IMR-90 (cell line): ENCODE measurements around the gene C1orf116. TPM values are rescaled to one million over a fixed set of nuclear protein-coding genes. Genes with fewer than 3 reads are reported as not detected.

Experiments
- ATAC-seq: fragments of 200-7000 bp; cut with Tn5 transposase; 2 replicates; pipeline ENCODE4 v1.9.1; 2020; ENCODE audit warnings: low read depth, mild to moderate bottlenecking, moderate library complexity
- BruUV-seq: library from RNA; stranded (reverse); fragments of 400-500 nt; replicated peaks from 2 replicates; lab custom pipeline; 2021; lab: Mats Ljungman, UMichigan
- CTCF ChIA-PET: fragments of 300-600 bp; formaldehyde crosslinking; extraction: SDS; loops from one replicate; lab custom pipeline; 2021; ENCODE audit warnings: antibody characterized with exemption; lab: Yijun Ruan, JAX
- POLR2A ChIA-PET: fragments of 300-600 bp; sonication (Branson Sonifier 250); formaldehyde crosslinking; loops from one replicate; lab custom pipeline; 2022; ENCODE audit warnings: antibody characterized with exemption; ENCODE audit not compliant: unreplicated experiment; lab: Charles Lee
- DNase-seq: peaks from one replicate; pipeline ENCODE4 v3.0.0; 2013
- H2AFZ ChIP-seq: replicated peaks from 2 replicates; pipeline ENCODE3; 2013; ENCODE audit warnings: low read length, mild to moderate bottlenecking; ENCODE audit not compliant: poor library complexity
- H2AK5ac ChIP-seq: 2 replicates; pipeline ENCODE4 v1.6.1; 2013; ENCODE audit warnings: low read depth, low read length, inconsistent platforms
- H2AK9ac ChIP-seq: replicated peaks from 2 replicates; pipeline ENCODE3; 2013; ENCODE audit warnings: mild to moderate bottlenecking, low read depth, low read length, moderate library complexity; ENCODE audit not compliant: poor library complexity
- H2BK120ac ChIP-seq: 2 replicates; pipeline ENCODE4 v1.6.1; 2013; ENCODE audit warnings: low read depth, low read length, inconsistent platforms
- H2BK15ac ChIP-seq: 3 replicates; pipeline ENCODE4 v1.6.1; 2013; ENCODE audit warnings: low read depth, low read length, inconsistent platforms
- H2BK20ac ChIP-seq: 2 replicates; pipeline ENCODE4 v1.6.1; 2013; ENCODE audit warnings: low read depth, mild to moderate bottlenecking, inconsistent platforms, low read length, moderate library complexity
- H2BK5ac ChIP-seq: 2 replicates; pipeline ENCODE4 v1.6.1; 2013; ENCODE audit warnings: mild to moderate bottlenecking, low read depth, low read length, inconsistent platforms; ENCODE audit not compliant: poor library complexity, severe bottlenecking
- H3K14ac ChIP-seq: replicated peaks from 2 replicates; pipeline ENCODE4 v1.6.1; 2013; ENCODE audit warnings: low read depth, low read length, inconsistent platforms
- H3K18ac ChIP-seq: 2 replicates; pipeline ENCODE4 v1.6.1; 2013; ENCODE audit warnings: low read depth, low read length, control low read depth
- H3K23ac ChIP-seq: 2 replicates; pipeline ENCODE4 v1.6.1; 2013; ENCODE audit warnings: low read depth, low read length, inconsistent platforms
- H3K27ac ChIP-seq: 2 replicates; pipeline ENCODE4 v1.5.1; 2013; ENCODE audit warnings: mild to moderate bottlenecking, control low read depth, low read length; ENCODE audit not compliant: insufficient read depth
- H3K27me3 ChIP-seq: 2 replicates; pipeline ENCODE4 v1.6.1; 2013; ENCODE audit warnings: low read length; ENCODE audit not compliant: control insufficient read depth, insufficient read depth
- H3K36me3 ChIP-seq: 2 replicates; pipeline ENCODE4 v1.6.1; 2013; ENCODE audit warnings: low read length, mixed read lengths; ENCODE audit not compliant: control insufficient read depth, insufficient read depth
- H3K4ac ChIP-seq: 2 replicates; pipeline ENCODE4 v1.6.1; 2013; ENCODE audit warnings: low read depth, low read length, inconsistent platforms
- H3K4me1 ChIP-seq: 2 replicates; pipeline ENCODE4 v1.6.1; 2013; ENCODE audit warnings: low read length, mixed read lengths; ENCODE audit not compliant: control insufficient read depth, insufficient read depth
- H3K4me2 ChIP-seq: 2 replicates; pipeline ENCODE4 v1.6.1; 2013; ENCODE audit warnings: low read depth, mild to moderate bottlenecking, control low read depth, low read length, moderate library complexity
- H3K4me3 ChIP-seq: 2 replicates; pipeline ENCODE4 v1.5.1; 2013; ENCODE audit warnings: low read depth, mild to moderate bottlenecking, control low read depth, low read length, moderate library complexity; ENCODE audit not compliant: insufficient read depth
- H3K56ac ChIP-seq: 2 replicates; pipeline ENCODE4 v1.6.1; 2013; ENCODE audit warnings: low read length, inconsistent platforms; ENCODE audit not compliant: insufficient read depth; ENCODE audit errors: extremely low read depth
- H3K79me1 ChIP-seq, 2 experiments: 2 replicates each; pipeline ENCODE4 v1.6.1; 2013; ENCODE audit warnings: low read length in 2 of 2, inconsistent platforms in 1 of 2, low read depth in 1 of 2
- H3K9ac ChIP-seq: 2 replicates; pipeline ENCODE4 v1.6.1; 2013; ENCODE audit warnings: low read depth, low read length, control low read depth
- H3K9me1 ChIP-seq: 2 replicates; pipeline ENCODE4 v1.6.1; 2013; ENCODE audit warnings: low read length, inconsistent platforms; ENCODE audit not compliant: insufficient read depth
- H3K9me3 ChIP-seq: 2 replicates; pipeline ENCODE4 v1.6.1; 2013; ENCODE audit warnings: low read length; ENCODE audit not compliant: control insufficient read depth, insufficient read depth
- H4K20me1 ChIP-seq: 2 replicates; pipeline ENCODE4 v1.6.1; 2013; ENCODE audit warnings: low read length, inconsistent platforms; ENCODE audit not compliant: insufficient read depth
- H4K5ac ChIP-seq: 2 replicates; pipeline ENCODE4 v1.6.1; 2013; ENCODE audit warnings: mild to moderate bottlenecking, low read depth, low read length, control low read depth
- H4K8ac ChIP-seq, 2 experiments: 2 replicates each; pipeline ENCODE4 v1.6.1; 2013; ENCODE audit warnings: low read depth in 2 of 2, low read length in 2 of 2, control low read depth in 1 of 2, inconsistent platforms in 1 of 2
- H4K91ac ChIP-seq: 2 replicates; pipeline ENCODE4 v1.6.1; 2013; ENCODE audit warnings: low read depth, low read length, inconsistent platforms; ENCODE audit not compliant: insufficient read depth
- BHLHE40 ChIP-seq: fragments of 150-350 bp; IDR thresholded peaks from 2 replicates; pipeline ENCODE4 v1.6.1; 2016; ENCODE audit warnings: mild to moderate bottlenecking, low read depth, low read length
- CEBPB ChIP-seq: IDR thresholded peaks from 2 replicates; pipeline ENCODE4 v1.6.1; 2012; ENCODE audit warnings: low read depth, low read length, improper control_type of control experiment
- CHD1 ChIP-seq: IDR thresholded peaks from 2 replicates; pipeline ENCODE4 v1.6.1; 2012; ENCODE audit warnings: low read depth, low read length, improper control_type of control experiment
- CTCF ChIP-seq: conservative IDR thresholded peaks from 2 replicates; pipeline ENCODE4 v1.5.1; 2012; ENCODE audit warnings: mild to moderate bottlenecking, low read depth, low read length, improper control_type of control experiment
- ELK1 ChIP-seq: fragments of 150-350 bp; IDR thresholded peaks from 2 replicates; pipeline ENCODE4 v1.6.1; 2016; ENCODE audit warnings: low read depth, mild to moderate bottlenecking, low read length, moderate library complexity, borderline replicate concordance
- FOS ChIP-seq: fragments of 150-350 bp; IDR thresholded peaks from 2 replicates; pipeline ENCODE4 v1.6.1; 2016; ENCODE audit warnings: low read depth, low read length
- MAFK ChIP-seq: IDR thresholded peaks from 2 replicates; pipeline ENCODE4 v1.6.1; 2012; ENCODE audit warnings: low read depth, low read length, improper control_type of control experiment
- MAZ ChIP-seq: IDR thresholded peaks from 2 replicates; pipeline ENCODE4 v1.6.1; 2012; ENCODE audit warnings: low read depth, mild to moderate bottlenecking, low read length, improper control_type of control experiment, moderate library complexity, borderline replicate concordance
- MXI1 ChIP-seq: IDR thresholded peaks from 2 replicates; pipeline ENCODE4 v1.6.1; 2012; ENCODE audit warnings: low read depth, mild to moderate bottlenecking, low read length, moderate library complexity, borderline replicate concordance
- NFE2L2 ChIP-seq: fragments of 150-350 bp; IDR thresholded peaks from 2 replicates; pipeline ENCODE4 v1.6.1; 2016; ENCODE audit warnings: low read depth, mild to moderate bottlenecking, low read length
- POLR2A ChIP-seq: IDR thresholded peaks from 2 replicates; pipeline ENCODE4 v1.6.1; 2012; ENCODE audit warnings: mild to moderate bottlenecking, low read depth, low read length
- RAD21 ChIP-seq: IDR thresholded peaks from 2 replicates; pipeline ENCODE4 v1.6.1; 2012; ENCODE audit warnings: low read length, improper control_type of control experiment
- RCOR1 ChIP-seq: IDR thresholded peaks from 2 replicates; pipeline ENCODE4 v1.6.1; 2012; ENCODE audit warnings: mild to moderate bottlenecking, low read length, improper control_type of control experiment; ENCODE audit not compliant: insufficient replicate concordance
- RFX5 ChIP-seq: IDR thresholded peaks from 2 replicates; pipeline ENCODE4 v1.8.0; 2012; ENCODE audit warnings: low read depth, mild to moderate bottlenecking, low read length, moderate library complexity
- SMC3 ChIP-seq: fragments of 150-350 bp; IDR thresholded peaks from 2 replicates; pipeline ENCODE4 v1.6.1; 2016; ENCODE audit warnings: low read depth, mild to moderate bottlenecking, antibody characterized with exemption, low read length, moderate library complexity
- WGBS, 2 experiments: methylation state at CpG; one replicate each; pipeline versions ENCODE4 v1.1.5 to v1.1.7; 2013; ENCODE audit warnings: missing lambda C conversion rate in 2 of 2; ENCODE audit not compliant: insufficient read length in 1 of 2; ENCODE audit errors: extremely low coverage in 2 of 2; 5-methylcytosine and 5-hydroxymethylcytosine counted together
- dilution Hi-C: fragments of 300-500 bp; cut with HindIII; formaldehyde crosslinking; loops from one replicate; pipeline ENCODE4 v1.14.3; 2018; ENCODE audit warnings: low sequenced_read_pairs; ENCODE audit not compliant: unreplicated experiment
- in situ Hi-C: fragments of 300-500 bp; cut with MboI; formaldehyde crosslinking; loops from 3 replicates; pipeline ENCODE4 v1.14.3; 2019; ENCODE audit warnings: low sequenced_read_pairs, inconsistent platforms, mixed read lengths
- intact Hi-C: fragments of 100-400 bp; cut with micrococcal nuclease; formaldehyde crosslinking; loops from 2 replicates; pipeline ENCODE4 v1.10.0; 2022
- polyA plus RNA-seq, 3 experiments: library from polyadenylated mRNA; depleted of rRNA; stranded (reverse); fragments of >200 nt; gene quantifications; 2 replicates each; pipeline ENCODE4 v1.2.3, GENCODE V29; 2012; ENCODE audit warnings: low replicate concordance in 1 of 3
- total RNA-seq: library from RNA; depleted of rRNA; stranded (reverse); fragments of >200 nt; gene quantifications from 2 replicates; pipeline ENCODE4 v1.2.3, GENCODE V29; 2012
- TF ChIP-seq, protein P1 (sequence below): fragments of 150-350 bp; IDR thresholded peaks from 2 replicates; pipeline ENCODE4 v1.6.1; 2017; ENCODE audit warnings: mild to moderate bottlenecking, antibody characterized with exemption, low read length, low read depth

C1orf116 gene
- total and polyA plus RNA-seq, 2 of the 4 experiments (the other 2 are of a cell fraction), result under 0.01 to 0.03 TPM

- no peak for ATAC-seq
- no peak overlapping the region for H4K8ac ChIP-seq
- TF ChIP-seq MAFK (no peak), RFX5 (no peak), NFE2L2 (no peak), CHD1 (no peak), MAZ (no peak), ELK1 (no peak), RCOR1 (no peak), BHLHE40 (no peak), SMC3 (no peak), CEBPB (no peak), POLR2A (no peak), RAD21 (no peak), MXI1 (no peak), CTCF (no peak), FOS (no peak)
- TF ChIP-seq, protein P1, sequence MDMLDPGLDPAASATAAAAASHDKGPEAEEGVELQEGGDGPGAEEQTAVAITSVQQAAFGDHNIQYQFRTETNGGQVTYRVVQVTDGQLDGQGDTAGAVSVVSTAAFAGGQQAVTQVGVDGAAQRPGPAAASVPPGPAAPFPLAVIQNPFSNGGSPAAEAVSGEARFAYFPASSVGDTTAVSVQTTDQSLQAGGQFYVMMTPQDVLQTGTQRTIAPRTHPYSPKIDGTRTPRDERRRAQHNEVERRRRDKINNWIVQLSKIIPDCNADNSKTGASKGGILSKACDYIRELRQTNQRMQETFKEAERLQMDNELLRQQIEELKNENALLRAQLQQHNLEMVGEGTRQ, result no peak
- in situ Hi-C loops, result no loop called here
- H2AK9ac ChIP-seq, result no peak overlapping the region
- H3K56ac ChIP-seq, result no peak overlapping the region
- H3K9ac ChIP-seq, result no peak overlapping the region
- no peak overlapping the region for H3K4me3 ChIP-seq
- H3K27me3 ChIP-seq, result peaks cover 52% of the 10 kb centered on the region
- CTCF ChIA-PET, result interaction anchor here (1.6 kb wide), 1 partner anchor 9 kb away, joined by 12 read pairs; no protein-coding TSS in a partner anchor
- H3K18ac ChIP-seq, result no peak overlapping the region
- no peak overlapping the region for H2AFZ ChIP-seq
- 0 out of 2 replicates have a peak, but pooled peaks cover 2% of the 10 kb centered on the region for H3K9me1 ChIP-seq
- no CpG with 5 or more reads among the region's 2 CpGs for WGBS, 2 experiments
- H3K4me2 ChIP-seq, result no peak overlapping the region
- no peaks in the 10 kb centered on the region for H3K79me1 ChIP-seq
- H3K14ac ChIP-seq, result no peak overlapping the region
- H3K23ac ChIP-seq, result no peak overlapping the region
- intact Hi-C loops, result no loop called here
- no peak overlapping the region for H2BK5ac ChIP-seq
- no peak overlapping the region for H3K27ac ChIP-seq
- H3K9me3 ChIP-seq, result no peaks in the 10 kb centered on the region
- no peaks in the 10 kb centered on the region for H4K20me1 ChIP-seq
- no peak overlapping the region for H4K5ac ChIP-seq
- no peak overlapping the region for H2AK5ac ChIP-seq
- no TSS peak for BruUV-seq
- no peak overlapping the region for H2BK15ac ChIP-seq
- dilution Hi-C loops, result no loop called here
- no peak overlapping the region for H2BK20ac ChIP-seq
- no peaks in the 10 kb centered on the region for H3K36me3 ChIP-seq
- no peak for DNase-seq
- no peak overlapping the region for H4K91ac ChIP-seq
- no peak overlapping the region for H2BK120ac ChIP-seq
- no peaks in the 10 kb centered on the region for H3K4me1 ChIP-seq
- no peak overlapping the region for H3K4ac ChIP-seq
- POLR2A ChIA-PET, result interaction anchor here (0.6 kb wide), 1 partner anchor 54 kb away, joined by 4 read pairs; no protein-coding TSS in a partner anchor
These were observed 59.8 kb downstream of the C1orf116 start for GRCh38 chr1:206972728-206973127.
